ENCODE measurements around the gene MRPS2.

DNA sequence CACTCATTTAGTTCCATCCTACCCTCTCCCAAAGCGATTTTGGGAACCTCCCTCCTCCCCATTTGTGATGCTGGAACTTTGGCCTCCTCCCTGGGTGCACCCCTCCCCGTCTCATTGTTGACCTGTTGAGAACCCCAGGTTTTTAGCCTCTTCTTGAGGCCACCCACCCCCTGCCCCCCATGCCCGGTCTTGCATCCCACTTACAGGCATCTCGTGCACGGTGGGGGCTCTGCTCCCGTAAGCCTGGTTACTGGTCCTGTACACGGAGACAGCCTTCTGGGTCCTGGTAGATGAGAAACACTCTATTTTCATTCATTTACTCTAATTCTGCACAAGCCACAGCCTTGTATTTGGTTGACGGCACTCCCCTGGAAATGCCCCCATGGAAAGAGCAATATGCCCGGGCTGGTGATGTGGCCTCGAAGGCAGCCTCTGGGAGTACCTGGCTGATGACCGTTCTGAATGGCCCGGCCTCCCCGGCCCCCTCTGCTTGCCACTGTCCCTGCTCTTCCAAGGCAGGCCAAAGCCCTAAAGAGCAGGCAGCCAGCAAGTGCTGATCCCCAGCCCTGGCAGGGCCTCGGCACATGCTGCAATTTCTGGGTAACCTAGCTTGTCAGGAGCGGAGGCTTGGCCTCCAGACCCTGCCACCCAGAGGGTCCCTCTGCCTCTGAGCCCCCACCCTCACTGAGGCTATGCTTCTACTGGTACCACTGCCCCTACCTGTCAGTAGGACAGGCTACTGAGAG is 1.9 kb upstream of the MRPS2 start:
- TF ChIP-seq YY1 (IDR thresholded peaks at IDR 0.05) = no peak
- no peak for TF ChIP-seq RXRA (IDR thresholded peaks at IDR 0.05)
- TF ChIP-seq, protein P1, sequence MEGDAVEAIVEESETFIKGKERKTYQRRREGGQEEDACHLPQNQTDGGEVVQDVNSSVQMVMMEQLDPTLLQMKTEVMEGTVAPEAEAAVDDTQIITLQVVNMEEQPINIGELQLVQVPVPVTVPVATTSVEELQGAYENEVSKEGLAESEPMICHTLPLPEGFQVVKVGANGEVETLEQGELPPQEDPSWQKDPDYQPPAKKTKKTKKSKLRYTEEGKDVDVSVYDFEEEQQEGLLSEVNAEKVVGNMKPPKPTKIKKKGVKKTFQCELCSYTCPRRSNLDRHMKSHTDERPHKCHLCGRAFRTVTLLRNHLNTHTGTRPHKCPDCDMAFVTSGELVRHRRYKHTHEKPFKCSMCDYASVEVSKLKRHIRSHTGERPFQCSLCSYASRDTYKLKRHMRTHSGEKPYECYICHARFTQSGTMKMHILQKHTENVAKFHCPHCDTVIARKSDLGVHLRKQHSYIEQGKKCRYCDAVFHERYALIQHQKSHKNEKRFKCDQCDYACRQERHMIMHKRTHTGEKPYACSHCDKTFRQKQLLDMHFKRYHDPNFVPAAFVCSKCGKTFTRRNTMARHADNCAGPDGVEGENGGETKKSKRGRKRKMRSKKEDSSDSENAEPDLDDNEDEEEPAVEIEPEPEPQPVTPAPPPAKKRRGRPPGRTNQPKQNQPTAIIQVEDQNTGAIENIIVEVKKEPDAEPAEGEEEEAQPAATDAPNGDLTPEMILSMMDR (IDR thresholded peaks at IDR 0.05; ENCODE audit: low read depth, low read length, missing input control) = no peak
- TF ChIP-seq ATF3 (IDR thresholded peaks at IDR 0.05) = no peak
- no peak for TF ChIP-seq MAX (IDR thresholded peaks at IDR 0.05)
- no peak for TF ChIP-seq REST (IDR thresholded peaks at IDR 0.05)
- TF ChIP-seq RAD21 (IDR thresholded peaks at IDR 0.05) = no peak
- TF ChIP-seq FOXA2 (IDR thresholded peaks at IDR 0.05) = no peak

Data from liver (tissue), 3 donors.